Vagina (tissue), 2 donors: ENCODE results near the gene CTU2. TPM values are rescaled to one million over a fixed set of nuclear protein-coding genes. Genes with fewer than 3 reads are reported as not detected.

Source experiments
- DNase-seq, 2 donors: peaks; one replicate each; pipeline ENCODE4 v3.0.0-alpha.2; 2017; ENCODE audit errors: extremely low spot score in 2 of 2
- H3K27ac ChIP-seq: fragments of 200-600 bp; sonication (generic); one replicate; pipeline ENCODE4 v1.5.1; 2019
- H3K27me3 ChIP-seq: fragments of 200-600 bp; sonication (generic); one replicate; pipeline ENCODE4 v1.5.1; 2019
- H3K36me3 ChIP-seq, 2 donors: fragments of 200-600 bp; sonication (generic); one replicate each; pipeline ENCODE4 v1.5.1; 2017 to 2019
- H3K4me1 ChIP-seq: fragments of 200-600 bp; sonication (generic); one replicate; pipeline ENCODE4 v1.5.1; 2019
- H3K4me3 ChIP-seq, 2 donors: fragments of 200-600 bp; sonication (generic); 1 replicate in 1 of 2; 2 replicates in 1 of 2; pipeline ENCODE4 v1.5.1; 2016 to 2019
- H3K9me3 ChIP-seq: fragments of 200-600 bp; sonication (generic); one replicate; pipeline ENCODE4 v1.5.1; 2019
- POLR2A ChIP-seq, 2 donors: fragments of 450-650 bp; IDR thresholded peaks; one replicate each; pipeline ENCODE4 v1.6.1; 2017; ENCODE audit warnings: antibody characterized with exemption in 2 of 2, mild to moderate bottlenecking in 2 of 2, moderate library complexity in 2 of 2
- POLR2AphosphoS5 ChIP-seq, 2 donors: sonication (generic); formaldehyde crosslinking; IDR thresholded peaks; one replicate each; pipeline ENCODE4 v1.9.0; 2017; ENCODE audit warnings: antibody characterized with exemption in 2 of 2, mild to moderate bottlenecking in 2 of 2, low read depth in 1 of 2; ENCODE audit not compliant: insufficient read depth in 1 of 2
- intact Hi-C: fragments of 100-400 bp; cut with DNase I; formaldehyde crosslinking; loops from one replicate; pipeline ENCODE4 v1.15.1; 2023
- total RNA-seq: library from RNA; depleted of rRNA; stranded (reverse); fragments of >200 nt; gene quantifications from one replicate; pipeline ENCODE4 v1.2.3, GENCODE V29; 2016
- TF ChIP-seq, protein P1 (sequence below), 3 experiments: fragments of 450-650 bp in 2 of 3; fragments of 200-600 bp in 1 of 3; sonication (generic) in 1 of 3; IDR thresholded peaks; one replicate each; pipeline ENCODE4 v1.5.1; 2017 to 2019; ENCODE audit warnings: antibody characterized with exemption in 3 of 3, mild to moderate bottlenecking in 2 of 3, moderate library complexity in 2 of 3

CTU2 gene
- total RNA-seq, 1 donor from 2014 or later = 7.9 TPM

DNA sequence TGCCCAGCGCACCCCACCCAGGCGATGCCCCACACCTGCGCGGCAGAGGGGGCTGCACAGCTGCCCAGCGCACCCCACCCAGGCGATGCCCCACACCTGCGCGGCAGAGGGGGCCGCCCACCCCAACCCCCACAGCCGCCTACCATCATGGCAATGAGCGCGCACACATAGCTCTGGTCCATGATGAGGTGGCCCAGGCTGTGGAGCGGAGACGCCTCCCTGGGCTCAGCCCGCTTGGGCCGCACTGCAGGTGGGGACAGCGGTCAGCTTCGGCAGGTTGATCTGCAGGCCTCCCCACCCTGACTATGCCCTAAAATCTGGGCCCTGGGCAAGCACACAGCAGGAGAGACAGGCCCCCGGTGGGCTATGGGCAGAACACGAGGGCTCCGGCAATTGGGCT, 30.2 kb downstream of the CTU2 start:
- DNase-seq = no peak
- Histone ChIP-seq H3K4me1 (peaks cover 32% of the 10 kb centered on the region), H3K36me3 (peaks cover 0 to 34% of the 10 kb centered on the region in 2 donors), H3K4me3 (no peak overlapping the region), H3K27ac (no peak overlapping the region), H3K27me3 (no peaks in the 10 kb centered on the region), H3K9me3 (no peaks in the 10 kb centered on the region)
- TF ChIP-seq POLR2AphosphoS5 (IDR thresholded peaks at IDR 0.05; ENCODE audit: insufficient read depth in 1 of 2, low read depth in 1 of 2) (no peak), POLR2A (IDR thresholded peaks at IDR 0.05) (no peak)
- TF ChIP-seq, protein P1, sequence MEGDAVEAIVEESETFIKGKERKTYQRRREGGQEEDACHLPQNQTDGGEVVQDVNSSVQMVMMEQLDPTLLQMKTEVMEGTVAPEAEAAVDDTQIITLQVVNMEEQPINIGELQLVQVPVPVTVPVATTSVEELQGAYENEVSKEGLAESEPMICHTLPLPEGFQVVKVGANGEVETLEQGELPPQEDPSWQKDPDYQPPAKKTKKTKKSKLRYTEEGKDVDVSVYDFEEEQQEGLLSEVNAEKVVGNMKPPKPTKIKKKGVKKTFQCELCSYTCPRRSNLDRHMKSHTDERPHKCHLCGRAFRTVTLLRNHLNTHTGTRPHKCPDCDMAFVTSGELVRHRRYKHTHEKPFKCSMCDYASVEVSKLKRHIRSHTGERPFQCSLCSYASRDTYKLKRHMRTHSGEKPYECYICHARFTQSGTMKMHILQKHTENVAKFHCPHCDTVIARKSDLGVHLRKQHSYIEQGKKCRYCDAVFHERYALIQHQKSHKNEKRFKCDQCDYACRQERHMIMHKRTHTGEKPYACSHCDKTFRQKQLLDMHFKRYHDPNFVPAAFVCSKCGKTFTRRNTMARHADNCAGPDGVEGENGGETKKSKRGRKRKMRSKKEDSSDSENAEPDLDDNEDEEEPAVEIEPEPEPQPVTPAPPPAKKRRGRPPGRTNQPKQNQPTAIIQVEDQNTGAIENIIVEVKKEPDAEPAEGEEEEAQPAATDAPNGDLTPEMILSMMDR (IDR thresholded peaks at IDR 0.05) = no peak
- intact Hi-C loops = loop anchor here (5.0 kb wide), 1 partner anchor 481 kb away; the partner anchor contains the start of gene ZNF778

DNA sequence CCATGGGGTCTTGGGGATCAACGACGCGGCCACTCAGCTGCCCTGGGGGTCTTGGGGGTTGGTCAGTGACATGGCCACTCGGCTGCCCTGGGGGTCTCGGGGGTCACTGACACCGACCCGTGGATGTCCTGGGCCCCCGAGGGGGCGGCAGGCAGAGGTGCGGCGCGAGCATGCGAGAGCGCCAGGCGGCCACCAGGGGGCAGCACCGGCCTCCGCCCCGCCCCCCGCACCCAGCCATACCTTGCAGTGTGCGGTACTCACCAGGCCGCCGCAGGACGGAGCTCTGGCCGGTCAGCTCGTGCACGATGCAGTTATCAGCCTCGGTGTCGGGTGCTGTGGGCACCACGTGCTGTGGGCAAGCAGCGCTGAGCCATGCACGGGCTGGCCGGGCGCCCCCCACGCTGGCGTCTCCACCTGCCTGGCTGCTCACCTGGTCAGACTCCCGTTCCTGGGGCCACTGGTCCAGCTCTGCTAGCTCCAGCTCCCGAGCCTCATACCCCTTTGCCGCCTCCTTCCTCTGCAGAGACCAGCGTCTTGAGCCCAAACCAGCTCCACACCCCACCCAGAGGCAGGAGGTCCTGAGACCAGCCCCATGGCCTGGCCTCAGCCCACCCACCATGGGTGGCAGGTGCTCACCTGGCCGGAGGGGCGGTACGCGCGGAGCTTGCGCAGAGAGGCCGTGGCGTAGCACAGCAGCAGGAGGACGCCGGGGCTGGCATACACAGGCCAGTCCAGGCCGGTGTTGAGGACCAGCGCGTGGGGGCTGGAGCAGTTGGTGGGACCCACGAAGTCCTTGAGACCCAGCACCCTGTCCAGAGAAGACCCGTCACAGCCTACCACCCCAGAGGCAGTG, 31.2 kb downstream of the CTU2 start:
- H3K4me3 ChIP-seq = no peak overlapping the region
- peaks cover 32% of the 10 kb centered on the region for H3K4me1 ChIP-seq
- no peaks in the 10 kb centered on the region for H3K27me3 ChIP-seq
- intact Hi-C loops = loop anchor here (2.0 to 5.0 kb wide), 2 partner anchors 47 to 480 kb away; partner anchors contain the start of genes PIEZO1 and ZNF778
- H3K9me3 ChIP-seq = no peaks in the 10 kb centered on the region
- peaks cover 0 to 25% of the 10 kb centered on the region in 2 donors for H3K36me3 ChIP-seq
- TF ChIP-seq POLR2AphosphoS5 (IDR thresholded peaks at IDR 0.05; ENCODE audit: insufficient read depth in 1 of 2, low read depth in 1 of 2) (peak; percentile 18 to 45), POLR2A (IDR thresholded peaks at IDR 0.05) (no peak)
- TF ChIP-seq, protein P1 (IDR thresholded peaks at IDR 0.05) = peak; percentile 98 to 99 (median 98)
- no peak for DNase-seq
- H3K27ac ChIP-seq = no peak overlapping the region

DNA sequence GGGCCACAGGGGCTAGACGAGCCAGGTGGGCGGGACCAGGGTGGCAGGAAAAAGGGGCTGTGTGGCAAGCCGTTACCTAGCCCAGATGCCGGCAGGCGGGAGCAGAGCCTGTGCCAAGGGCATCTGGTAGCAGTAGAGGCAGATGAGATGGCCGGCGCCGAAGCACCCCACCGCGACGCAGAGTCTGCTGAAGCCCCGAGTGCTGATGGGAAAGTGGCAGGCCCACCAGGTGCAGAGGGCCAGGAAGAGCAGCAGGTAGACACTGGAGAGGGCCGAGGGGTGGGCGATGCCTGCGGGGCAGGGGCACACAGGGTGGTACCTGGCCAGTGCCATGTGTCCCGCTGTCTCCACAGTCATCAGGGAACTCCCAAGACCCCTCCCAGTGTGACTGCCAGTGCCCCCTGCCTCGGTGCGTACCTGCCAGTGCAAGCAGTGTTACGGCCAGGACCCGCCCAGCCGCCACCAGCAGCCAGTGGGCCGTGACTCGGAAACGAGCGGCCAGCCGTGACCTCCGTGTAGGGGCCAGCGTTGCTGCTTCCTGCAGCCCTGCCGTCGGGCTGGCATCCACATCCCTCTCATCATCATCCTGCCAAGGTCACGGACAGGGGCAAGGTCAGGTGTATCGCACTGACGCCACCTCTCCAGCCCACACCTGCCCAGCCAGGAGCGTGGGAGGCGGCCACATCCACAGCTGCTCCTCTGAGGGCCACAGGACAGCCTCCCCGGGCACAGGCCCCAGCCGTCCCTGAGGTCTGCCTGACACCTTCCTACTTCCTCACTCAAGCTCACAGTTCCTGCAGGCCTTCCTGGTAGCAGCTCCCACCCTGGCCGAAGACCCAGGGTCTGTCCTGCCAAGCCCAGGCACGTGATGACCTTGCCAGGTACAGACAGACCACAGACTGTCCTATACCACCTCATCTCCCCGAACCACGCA, 32.1 kb downstream of the CTU2 start:
- TF ChIP-seq, protein P1 (IDR thresholded peaks at IDR 0.05) = no peak
- TF ChIP-seq POLR2AphosphoS5 (IDR thresholded peaks at IDR 0.05; ENCODE audit: insufficient read depth in 1 of 2, low read depth in 1 of 2) (no peak), POLR2A (IDR thresholded peaks at IDR 0.05) (no peak)
- no peak for DNase-seq
- Histone ChIP-seq H3K4me1 (peaks cover 35% of the 10 kb centered on the region), H3K27me3 (no peaks in the 10 kb centered on the region), H3K4me3 (no peak overlapping the region), H3K9me3 (no peaks in the 10 kb centered on the region), H3K27ac (no peak overlapping the region), H3K36me3 (peaks cover 0 to 17% of the 10 kb centered on the region in 2 donors)
- intact Hi-C loops = loop anchor here (2.0 to 5.0 kb wide), 2 partner anchors 46 to 479 kb away; partner anchors contain the start of genes PIEZO1 and ZNF778

DNA sequence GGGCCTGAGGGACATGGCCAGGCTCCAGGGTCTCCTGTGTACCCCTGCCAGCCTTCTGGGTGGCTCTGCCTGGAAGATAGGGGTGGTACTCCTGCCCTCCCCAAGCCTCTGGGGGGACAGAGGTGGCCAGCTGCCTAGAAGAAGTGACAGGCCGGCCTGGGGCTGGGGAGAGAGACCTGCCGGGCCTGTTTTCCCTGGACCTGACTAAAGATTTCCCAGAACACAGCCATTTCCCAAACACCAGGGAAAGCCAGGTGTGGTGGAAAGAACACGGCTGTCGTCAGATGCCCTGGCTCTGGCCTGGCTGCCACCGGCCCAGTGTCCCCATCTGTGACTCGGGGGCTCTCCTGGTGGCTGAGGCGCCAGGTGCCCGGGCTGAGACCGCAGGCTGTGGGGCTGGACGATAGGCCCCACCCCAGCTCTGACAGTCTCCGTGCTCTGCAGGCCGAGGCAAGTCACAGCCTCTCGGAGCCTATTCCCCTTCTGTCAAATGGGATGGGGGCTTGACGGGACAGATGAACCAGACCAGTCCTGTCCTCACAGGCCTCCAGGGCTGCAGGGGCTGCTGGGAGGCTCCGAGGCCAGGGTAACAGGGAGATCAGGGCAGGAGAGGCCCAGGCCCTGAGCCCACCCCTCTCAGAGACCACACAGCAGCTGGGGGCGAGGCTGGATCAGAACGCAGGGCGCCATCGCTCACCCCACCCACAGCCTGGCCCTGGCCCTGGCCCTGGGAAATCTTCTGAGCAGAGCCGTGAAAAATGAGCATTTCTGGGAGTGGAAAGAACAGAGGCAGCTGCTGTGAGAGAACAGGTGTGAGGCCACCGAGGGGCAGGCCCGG, 33.1 kb downstream of the CTU2 start:
- no peaks in the 10 kb centered on the region for H3K27me3 ChIP-seq
- no peak overlapping the region for H3K27ac ChIP-seq
- intact Hi-C loops = loop anchor here (2.0 to 5.0 kb wide), 2 partner anchors 45 to 478 kb away; partner anchors contain the start of genes PIEZO1 and ZNF778
- H3K4me1 ChIP-seq = peaks cover 45% of the 10 kb centered on the region
- H3K4me3 ChIP-seq = no peak overlapping the region
- TF ChIP-seq POLR2AphosphoS5 (IDR thresholded peaks at IDR 0.05; ENCODE audit: insufficient read depth in 1 of 2, low read depth in 1 of 2) = no peak
- TF ChIP-seq, protein P1 (IDR thresholded peaks at IDR 0.05) = no peak
- no peak for TF ChIP-seq POLR2A (IDR thresholded peaks at IDR 0.05)
- peaks cover 0 to 9% of the 10 kb centered on the region in 2 donors for H3K36me3 ChIP-seq
- H3K9me3 ChIP-seq = no peaks in the 10 kb centered on the region
- DNase-seq = no peak
